GM12872 (cell line): Measurements from ENCODE around the gene TRAFD1.

Experiments
- CTCF ChIP-seq: IDR thresholded peaks from 3 replicates; pipeline ENCODE4 v1.5.1; 2011; ENCODE audit warnings: low read depth, mild to moderate bottlenecking, low read length, moderate library complexity; ENCODE audit not compliant: insufficient read depth

TRAFD1 gene

GRCh38 chr12:112125250-112125999 lies at the start of gene TRAFD1:
Gene TRAFD1, plus strand, starts transcription at chr12:112125560. Its CDS starts 4,963 bp downstream, at chr12:112130523.
- no peak for TF ChIP-seq CTCF

- no peak for TF ChIP-seq CTCF
These were observed 38.1 kb upstream of the TRAFD1 start for GRCh38 chr12:112087055-112087850.

- TF ChIP-seq CTCF = no peak
These were observed 37.5 kb upstream of the TRAFD1 start for GRCh38 chr12:112087851-112088250.

GRCh38 chr12:112091563-112091962 lies 33.8 kb upstream of the TRAFD1 start:
- TF ChIP-seq CTCF = no peak

- no peak for TF ChIP-seq CTCF
These were observed 29.3 kb upstream of the TRAFD1 start for GRCh38 chr12:112096070-112096469.

GRCh38 chr12:112096667-112097066 lies 28.7 kb upstream of the TRAFD1 start:
- TF ChIP-seq CTCF = no peak

GRCh38 chr12:112097641-112098040 lies 27.7 kb upstream of the TRAFD1 start:
- TF ChIP-seq CTCF = no peak
